Measurements from ENCODE around the gene RAB8B. TPM values are rescaled to one million over a fixed set of nuclear protein-coding genes. Genes with fewer than 3 reads are reported as not detected.

RAB8B gene
- total and polyA plus RNA-seq, 9 of the 15 experiments (the other 6 are each of a cell fraction or from before 2014, with no cell fraction given): 7.8 to 32.1 (median 24.2) TPM

DNA sequence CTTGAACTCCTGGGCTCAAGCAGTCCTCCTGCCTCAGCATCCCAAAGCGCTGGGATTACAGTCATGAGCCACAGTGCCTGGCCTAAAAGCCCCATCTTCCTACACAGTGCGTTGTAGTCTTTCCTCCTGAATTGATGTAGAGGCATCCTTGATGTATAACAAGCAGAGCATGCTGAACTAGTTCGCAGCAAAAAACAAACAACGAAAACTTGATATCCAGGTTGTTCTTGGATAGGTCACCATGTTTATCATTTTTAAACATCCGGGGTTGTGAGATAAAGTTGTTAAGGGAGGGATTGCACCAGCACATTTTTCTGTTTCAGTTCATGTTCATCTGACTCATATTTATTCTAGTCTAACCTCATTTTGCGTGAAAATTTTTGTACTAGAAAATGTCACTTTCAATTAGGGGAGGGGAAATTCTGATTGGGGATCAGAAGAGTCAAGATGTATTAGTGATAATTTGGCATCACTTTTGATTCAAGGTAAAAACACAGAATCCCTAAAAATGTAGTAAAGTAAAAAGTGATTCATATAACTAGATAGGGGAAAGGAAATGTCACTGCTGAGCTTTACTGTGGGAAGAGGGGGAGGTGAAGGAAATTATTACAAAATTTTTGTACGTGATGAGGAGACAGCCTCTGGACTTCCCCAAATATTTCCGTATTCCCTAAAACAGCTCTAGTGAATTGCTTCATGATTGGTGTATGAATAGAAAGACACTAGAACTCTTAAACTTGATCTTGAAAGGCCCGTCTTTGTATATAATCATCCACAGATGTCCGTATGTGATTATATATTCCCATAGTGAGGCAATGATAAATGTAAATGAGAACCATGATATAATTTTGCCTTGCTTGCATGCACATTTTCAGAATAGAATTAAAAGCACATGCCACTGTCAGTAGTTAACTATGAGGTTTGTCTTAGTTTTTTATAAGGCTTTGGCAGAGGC, 22.9 kb downstream of the RAB8B start (continued):
- TF ChIP-seq, protein P1, sequence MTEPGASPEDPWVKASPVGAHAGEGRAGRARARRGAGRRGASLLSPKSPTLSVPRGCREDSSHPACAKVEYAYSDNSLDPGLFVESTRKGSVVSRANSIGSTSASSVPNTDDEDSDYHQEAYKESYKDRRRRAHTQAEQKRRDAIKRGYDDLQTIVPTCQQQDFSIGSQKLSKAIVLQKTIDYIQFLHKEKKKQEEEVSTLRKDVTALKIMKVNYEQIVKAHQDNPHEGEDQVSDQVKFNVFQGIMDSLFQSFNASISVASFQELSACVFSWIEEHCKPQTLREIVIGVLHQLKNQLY (CRISPR knock-in tag; conservative IDR thresholded peaks at IDR 0.05): no peak
- TF ChIP-seq RBM22 (IDR thresholded peaks at IDR 0.05; ENCODE audit: low read depth, low read length, poor library complexity, severe bottlenecking) (no peak), TEAD4 (IDR thresholded peaks at IDR 0.05; ENCODE audit: low read length) (peak; percentile 69), TEAD4 (CRISPR knock-in tag; IDR thresholded peaks at IDR 0.05; ENCODE audit: borderline replicate concordance) (no peak), CC2D1A (IDR thresholded peaks at IDR 0.05) (no peak), KHSRP (IDR thresholded peaks at IDR 0.05) (no peak), ZNF212 (CRISPR knock-in tag; IDR thresholded peaks at IDR 0.05) (no peak), IFI16 (CRISPR knock-in tag; IDR thresholded peaks at IDR 0.05) (no peak), HOXB6 (CRISPR knock-in tag; IDR thresholded peaks at IDR 0.05; ENCODE audit: borderline replicate concordance) (no peak), SRSF1 (IDR thresholded peaks at IDR 0.05; ENCODE audit: low read depth, low read length) (no peak), PML (IDR thresholded peaks at IDR 0.05; ENCODE audit: low read length) (peak; percentile 45; the same call in 1 of the 2 replicates), FUS (optimal IDR thresholded peaks at IDR 0.05; ENCODE audit: low read depth, low read length) (no peak)
- TF ChIP-seq, protein P2, sequence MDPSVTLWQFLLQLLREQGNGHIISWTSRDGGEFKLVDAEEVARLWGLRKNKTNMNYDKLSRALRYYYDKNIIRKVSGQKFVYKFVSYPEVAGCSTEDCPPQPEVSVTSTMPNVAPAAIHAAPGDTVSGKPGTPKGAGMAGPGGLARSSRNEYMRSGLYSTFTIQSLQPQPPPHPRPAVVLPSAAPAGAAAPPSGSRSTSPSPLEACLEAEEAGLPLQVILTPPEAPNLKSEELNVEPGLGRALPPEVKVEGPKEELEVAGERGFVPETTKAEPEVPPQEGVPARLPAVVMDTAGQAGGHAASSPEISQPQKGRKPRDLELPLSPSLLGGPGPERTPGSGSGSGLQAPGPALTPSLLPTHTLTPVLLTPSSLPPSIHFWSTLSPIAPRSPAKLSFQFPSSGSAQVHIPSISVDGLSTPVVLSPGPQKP (CRISPR knock-in tag; IDR thresholded peaks at IDR 0.05): no peak
- TF ChIP-seq, protein P3, sequence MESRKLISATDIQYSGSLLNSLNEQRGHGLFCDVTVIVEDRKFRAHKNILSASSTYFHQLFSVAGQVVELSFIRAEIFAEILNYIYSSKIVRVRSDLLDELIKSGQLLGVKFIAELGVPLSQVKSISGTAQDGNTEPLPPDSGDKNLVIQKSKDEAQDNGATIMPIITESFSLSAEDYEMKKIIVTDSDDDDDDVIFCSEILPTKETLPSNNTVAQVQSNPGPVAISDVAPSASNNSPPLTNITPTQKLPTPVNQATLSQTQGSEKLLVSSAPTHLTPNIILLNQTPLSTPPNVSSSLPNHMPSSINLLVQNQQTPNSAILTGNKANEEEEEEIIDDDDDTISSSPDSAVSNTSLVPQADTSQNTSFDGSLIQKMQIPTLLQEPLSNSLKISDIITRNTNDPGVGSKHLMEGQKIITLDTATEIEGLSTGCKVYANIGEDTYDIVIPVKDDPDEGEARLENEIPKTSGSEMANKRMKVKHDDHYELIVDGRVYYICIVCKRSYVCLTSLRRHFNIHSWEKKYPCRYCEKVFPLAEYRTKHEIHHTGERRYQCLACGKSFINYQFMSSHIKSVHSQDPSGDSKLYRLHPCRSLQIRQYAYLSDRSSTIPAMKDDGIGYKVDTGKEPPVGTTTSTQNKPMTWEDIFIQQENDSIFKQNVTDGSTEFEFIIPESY (CRISPR knock-in tag; IDR thresholded peaks at IDR 0.05): no peak
- TF ChIP-seq, protein P4, sequence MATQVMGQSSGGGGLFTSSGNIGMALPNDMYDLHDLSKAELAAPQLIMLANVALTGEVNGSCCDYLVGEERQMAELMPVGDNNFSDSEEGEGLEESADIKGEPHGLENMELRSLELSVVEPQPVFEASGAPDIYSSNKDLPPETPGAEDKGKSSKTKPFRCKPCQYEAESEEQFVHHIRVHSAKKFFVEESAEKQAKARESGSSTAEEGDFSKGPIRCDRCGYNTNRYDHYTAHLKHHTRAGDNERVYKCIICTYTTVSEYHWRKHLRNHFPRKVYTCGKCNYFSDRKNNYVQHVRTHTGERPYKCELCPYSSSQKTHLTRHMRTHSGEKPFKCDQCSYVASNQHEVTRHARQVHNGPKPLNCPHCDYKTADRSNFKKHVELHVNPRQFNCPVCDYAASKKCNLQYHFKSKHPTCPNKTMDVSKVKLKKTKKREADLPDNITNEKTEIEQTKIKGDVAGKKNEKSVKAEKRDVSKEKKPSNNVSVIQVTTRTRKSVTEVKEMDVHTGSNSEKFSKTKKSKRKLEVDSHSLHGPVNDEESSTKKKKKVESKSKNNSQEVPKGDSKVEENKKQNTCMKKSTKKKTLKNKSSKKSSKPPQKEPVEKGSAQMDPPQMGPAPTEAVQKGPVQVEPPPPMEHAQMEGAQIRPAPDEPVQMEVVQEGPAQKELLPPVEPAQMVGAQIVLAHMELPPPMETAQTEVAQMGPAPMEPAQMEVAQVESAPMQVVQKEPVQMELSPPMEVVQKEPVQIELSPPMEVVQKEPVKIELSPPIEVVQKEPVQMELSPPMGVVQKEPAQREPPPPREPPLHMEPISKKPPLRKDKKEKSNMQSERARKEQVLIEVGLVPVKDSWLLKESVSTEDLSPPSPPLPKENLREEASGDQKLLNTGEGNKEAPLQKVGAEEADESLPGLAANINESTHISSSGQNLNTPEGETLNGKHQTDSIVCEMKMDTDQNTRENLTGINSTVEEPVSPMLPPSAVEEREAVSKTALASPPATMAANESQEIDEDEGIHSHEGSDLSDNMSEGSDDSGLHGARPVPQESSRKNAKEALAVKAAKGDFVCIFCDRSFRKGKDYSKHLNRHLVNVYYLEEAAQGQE (IDR thresholded peaks at IDR 0.05; ENCODE audit: borderline replicate concordance): no peak
- TF ChIP-seq, protein P4 (CRISPR knock-in tag; IDR thresholded peaks at IDR 0.05; ENCODE audit: low read depth): no peak
